ENCODE measurements around the gene ACOXL. TPM values are rescaled to one million over a fixed set of nuclear protein-coding genes. Genes with fewer than 3 reads are reported as not detected.

ACOXL gene
- total and polyA plus RNA-seq, 10 of the 15 experiments (the other 5 are each of a cell fraction or from before 2014, with no cell fraction given), result 0.05 to 1.3 (median 0.71) TPM

DNA sequence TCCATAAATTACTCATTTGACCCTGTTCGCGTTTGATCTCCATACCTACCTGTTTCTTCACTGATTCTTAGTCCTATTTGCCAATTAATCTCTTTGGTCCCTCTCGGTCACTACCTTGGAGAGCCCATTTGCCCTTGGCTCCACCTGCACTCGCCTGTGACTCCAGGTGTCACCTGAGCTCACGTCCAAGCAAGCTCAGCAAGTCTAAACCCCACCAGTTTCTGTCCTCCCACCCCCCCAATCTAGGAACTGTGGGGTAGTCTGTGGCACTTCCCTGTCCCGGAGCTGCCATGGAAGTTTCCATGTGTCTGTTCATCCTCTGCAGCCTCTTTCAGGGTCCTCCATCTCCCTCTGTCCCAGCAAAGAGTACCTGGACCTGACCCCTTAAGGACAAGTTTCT, 320.2 kb downstream of the ACOXL start (continued):
- TF ChIP-seq, protein P1, sequence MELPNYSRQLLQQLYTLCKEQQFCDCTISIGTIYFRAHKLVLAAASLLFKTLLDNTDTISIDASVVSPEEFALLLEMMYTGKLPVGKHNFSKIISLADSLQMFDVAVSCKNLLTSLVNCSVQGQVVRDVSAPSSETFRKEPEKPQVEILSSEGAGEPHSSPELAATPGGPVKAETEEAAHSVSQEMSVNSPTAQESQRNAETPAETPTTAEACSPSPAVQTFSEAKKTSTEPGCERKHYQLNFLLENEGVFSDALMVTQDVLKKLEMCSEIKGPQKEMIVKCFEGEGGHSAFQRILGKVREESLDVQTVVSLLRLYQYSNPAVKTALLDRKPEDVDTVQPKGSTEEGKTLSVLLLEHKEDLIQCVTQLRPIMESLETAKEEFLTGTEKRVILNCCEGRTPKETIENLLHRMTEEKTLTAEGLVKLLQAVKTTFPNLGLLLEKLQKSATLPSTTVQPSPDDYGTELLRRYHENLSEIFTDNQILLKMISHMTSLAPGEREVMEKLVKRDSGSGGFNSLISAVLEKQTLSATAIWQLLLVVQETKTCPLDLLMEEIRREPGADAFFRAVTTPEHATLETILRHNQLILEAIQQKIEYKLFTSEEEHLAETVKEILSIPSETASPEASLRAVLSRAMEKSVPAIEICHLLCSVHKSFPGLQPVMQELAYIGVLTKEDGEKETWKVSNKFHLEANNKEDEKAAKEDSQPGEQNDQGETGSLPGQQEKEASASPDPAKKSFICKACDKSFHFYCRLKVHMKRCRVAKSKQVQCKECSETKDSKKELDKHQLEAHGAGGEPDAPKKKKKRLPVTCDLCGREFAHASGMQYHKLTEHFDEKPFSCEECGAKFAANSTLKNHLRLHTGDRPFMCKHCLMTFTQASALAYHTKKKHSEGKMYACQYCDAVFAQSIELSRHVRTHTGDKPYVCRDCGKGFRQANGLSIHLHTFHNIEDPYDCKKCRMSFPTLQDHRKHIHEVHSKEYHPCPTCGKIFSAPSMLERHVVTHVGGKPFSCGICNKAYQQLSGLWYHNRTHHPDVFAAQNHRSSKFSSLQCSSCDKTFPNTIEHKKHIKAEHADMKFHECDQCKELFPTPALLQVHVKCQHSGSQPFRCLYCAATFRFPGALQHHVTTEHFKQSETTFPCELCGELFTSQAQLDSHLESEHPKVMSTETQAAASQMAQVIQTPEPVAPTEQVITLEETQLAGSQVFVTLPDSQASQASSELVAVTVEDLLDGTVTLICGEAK (IDR thresholded peaks at IDR 0.05; ENCODE audit: borderline replicate concordance), result no peak
- no peak for TF ChIP-seq ESRRA (IDR thresholded peaks at IDR 0.05; ENCODE audit: low read length)

DNA sequence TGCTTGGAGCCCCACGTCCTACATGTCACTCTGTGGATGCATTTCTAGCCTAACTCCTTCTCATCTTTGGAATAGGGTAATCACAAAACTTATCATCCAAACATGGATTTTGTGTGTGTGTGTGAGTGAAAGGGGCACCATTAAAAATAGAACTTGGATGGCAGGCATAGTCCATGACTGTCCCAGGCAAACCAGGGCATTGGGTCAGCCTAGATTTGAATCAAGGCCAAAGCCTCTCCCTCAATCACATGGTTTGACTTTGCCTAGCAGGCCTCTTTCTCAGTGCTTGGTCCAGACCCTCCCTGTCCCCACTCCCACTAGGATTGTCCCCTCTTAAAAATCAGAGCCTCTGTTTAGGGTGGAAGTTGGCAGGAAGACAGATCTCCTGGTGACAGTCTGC, 320.9 kb downstream of the ACOXL start:
- intact Hi-C loops (cut with micrococcal nuclease; ENCODE audit: unreplicated experiment), result loop anchor here (10.0 kb wide), 1 partner anchor 198 kb away; no protein-coding TSS in a partner anchor
- Histone ChIP-seq H3K9ac (ENCODE audit: control insufficient read depth, insufficient read depth, low read length) (no peak overlapping the region), H3K4me1 (ENCODE audit: control insufficient read depth, insufficient read depth, low read length) (peaks cover 42% of the 10 kb centered on the region), H3K27me3 (replicated peaks in 1 of 2; ENCODE audit: control insufficient read depth in 2 of 2, insufficient read depth in 2 of 2, low read length in 1 of 2) (peaks cover 0 to 16% of the 10 kb centered on the region in 2 experiments; a peak in 3 of 4 replicates), H3K79me2 (ENCODE audit: control insufficient read depth, insufficient read depth, low read length) (no peaks in the 10 kb centered on the region), H3K4me3 (no peak overlapping the region), H2AFZ (ENCODE audit: control insufficient read depth, low read depth, low read length) (no peak overlapping the region), H3K27ac (ENCODE audit: control insufficient read depth, insufficient read depth) (no peak overlapping the region), H3K9me3 (replicated peaks; ENCODE audit: control insufficient read depth, insufficient read depth, low read length) (no peaks in the 10 kb centered on the region; the same call in 2 of the 3 replicates), H4K20me1 (ENCODE audit: control insufficient read depth, insufficient read depth) (no peaks in the 10 kb centered on the region), H3K4me2 (ENCODE audit: control insufficient read depth, insufficient read depth) (no peak overlapping the region), H3K36me3 (ENCODE audit: control insufficient read depth in 2 of 2, insufficient read depth in 2 of 2, low read length in 1 of 2) (no peaks in the 10 kb centered on the region)
- ATAC-seq (no peak), FAIRE-seq (no peak), DNase-seq (ENCODE audit: low read depth, low spot score) (no peak)
- ChIA-PET RAD21 (ENCODE audit: unreplicated experiment) (interaction anchor here (1.0 to 1.3 kb wide), 3 partner anchors 46 to 114 kb away, joined by 3 to 5 read pairs (median 3); no protein-coding TSS in a partner anchor), CTCF (no interaction called here), SMC1A (ENCODE audit: uncharacterized antibody, unreplicated experiment) (interaction anchor here (0.8 to 5.4 kb wide), 3 partner anchors 9 to 22 kb away, joined by 3 to 18 read pairs (median 4); no protein-coding TSS in a partner anchor), POLR2A (interaction anchor here (1.1 kb wide), 1 partner anchor 16 kb away, joined by 3 read pairs; no protein-coding TSS in a partner anchor)
- BruUV-seq (replicated peaks), result no TSS peak
- in situ Hi-C loops (cut with MboI), result no loop called here
- WGBS (ENCODE audit: insufficient coverage, insufficient replicate concordance, low lambda C conversion rate, missing lambda C conversion rate), result 44% methylated on average over 1 of the region's 1 CpG
- TF ChIP-seq, protein P2, sequence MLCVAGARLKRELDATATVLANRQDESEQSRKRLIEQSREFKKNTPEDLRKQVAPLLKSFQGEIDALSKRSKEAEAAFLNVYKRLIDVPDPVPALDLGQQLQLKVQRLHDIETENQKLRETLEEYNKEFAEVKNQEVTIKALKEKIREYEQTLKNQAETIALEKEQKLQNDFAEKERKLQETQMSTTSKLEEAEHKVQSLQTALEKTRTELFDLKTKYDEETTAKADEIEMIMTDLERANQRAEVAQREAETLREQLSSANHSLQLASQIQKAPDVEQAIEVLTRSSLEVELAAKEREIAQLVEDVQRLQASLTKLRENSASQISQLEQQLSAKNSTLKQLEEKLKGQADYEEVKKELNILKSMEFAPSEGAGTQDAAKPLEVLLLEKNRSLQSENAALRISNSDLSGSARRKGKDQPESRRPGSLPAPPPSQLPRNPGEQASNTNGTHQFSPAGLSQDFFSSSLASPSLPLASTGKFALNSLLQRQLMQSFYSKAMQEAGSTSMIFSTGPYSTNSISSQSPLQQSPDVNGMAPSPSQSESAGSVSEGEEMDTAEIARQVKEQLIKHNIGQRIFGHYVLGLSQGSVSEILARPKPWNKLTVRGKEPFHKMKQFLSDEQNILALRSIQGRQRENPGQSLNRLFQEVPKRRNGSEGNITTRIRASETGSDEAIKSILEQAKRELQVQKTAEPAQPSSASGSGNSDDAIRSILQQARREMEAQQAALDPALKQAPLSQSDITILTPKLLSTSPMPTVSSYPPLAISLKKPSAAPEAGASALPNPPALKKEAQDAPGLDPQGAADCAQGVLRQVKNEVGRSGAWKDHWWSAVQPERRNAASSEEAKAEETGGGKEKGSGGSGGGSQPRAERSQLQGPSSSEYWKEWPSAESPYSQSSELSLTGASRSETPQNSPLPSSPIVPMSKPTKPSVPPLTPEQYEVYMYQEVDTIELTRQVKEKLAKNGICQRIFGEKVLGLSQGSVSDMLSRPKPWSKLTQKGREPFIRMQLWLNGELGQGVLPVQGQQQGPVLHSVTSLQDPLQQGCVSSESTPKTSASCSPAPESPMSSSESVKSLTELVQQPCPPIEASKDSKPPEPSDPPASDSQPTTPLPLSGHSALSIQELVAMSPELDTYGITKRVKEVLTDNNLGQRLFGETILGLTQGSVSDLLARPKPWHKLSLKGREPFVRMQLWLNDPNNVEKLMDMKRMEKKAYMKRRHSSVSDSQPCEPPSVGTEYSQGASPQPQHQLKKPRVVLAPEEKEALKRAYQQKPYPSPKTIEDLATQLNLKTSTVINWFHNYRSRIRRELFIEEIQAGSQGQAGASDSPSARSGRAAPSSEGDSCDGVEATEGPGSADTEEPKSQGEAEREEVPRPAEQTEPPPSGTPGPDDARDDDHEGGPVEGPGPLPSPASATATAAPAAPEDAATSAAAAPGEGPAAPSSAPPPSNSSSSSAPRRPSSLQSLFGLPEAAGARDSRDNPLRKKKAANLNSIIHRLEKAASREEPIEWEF (IDR thresholded peaks at IDR 0.05; ENCODE audit: insufficient replicate concordance, low read depth, low read length), result no peak
- no peak for TF ChIP-seq IKZF1 (conservative IDR thresholded peaks at IDR 0.05)
- no peak for TF ChIP-seq HDAC6 (IDR thresholded peaks at IDR 0.05; ENCODE audit: unreplicated experiment)
- TF ChIP-seq, protein P3, sequence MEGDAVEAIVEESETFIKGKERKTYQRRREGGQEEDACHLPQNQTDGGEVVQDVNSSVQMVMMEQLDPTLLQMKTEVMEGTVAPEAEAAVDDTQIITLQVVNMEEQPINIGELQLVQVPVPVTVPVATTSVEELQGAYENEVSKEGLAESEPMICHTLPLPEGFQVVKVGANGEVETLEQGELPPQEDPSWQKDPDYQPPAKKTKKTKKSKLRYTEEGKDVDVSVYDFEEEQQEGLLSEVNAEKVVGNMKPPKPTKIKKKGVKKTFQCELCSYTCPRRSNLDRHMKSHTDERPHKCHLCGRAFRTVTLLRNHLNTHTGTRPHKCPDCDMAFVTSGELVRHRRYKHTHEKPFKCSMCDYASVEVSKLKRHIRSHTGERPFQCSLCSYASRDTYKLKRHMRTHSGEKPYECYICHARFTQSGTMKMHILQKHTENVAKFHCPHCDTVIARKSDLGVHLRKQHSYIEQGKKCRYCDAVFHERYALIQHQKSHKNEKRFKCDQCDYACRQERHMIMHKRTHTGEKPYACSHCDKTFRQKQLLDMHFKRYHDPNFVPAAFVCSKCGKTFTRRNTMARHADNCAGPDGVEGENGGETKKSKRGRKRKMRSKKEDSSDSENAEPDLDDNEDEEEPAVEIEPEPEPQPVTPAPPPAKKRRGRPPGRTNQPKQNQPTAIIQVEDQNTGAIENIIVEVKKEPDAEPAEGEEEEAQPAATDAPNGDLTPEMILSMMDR (IDR thresholded peaks at IDR 0.05 in 2 of 3, conservative IDR thresholded peaks at IDR 0.05 in 1 of 3; ENCODE audit: control insufficient read depth in 2 of 3, extremely low read depth in 1 of 3, insufficient read depth in 1 of 3, low read depth in 3 of 3, low read length in 3 of 3), result no peak
- no peak for TF ChIP-seq ZNF24 (IDR thresholded peaks at IDR 0.05)
- no peak for TF ChIP-seq NR2F1 (conservative IDR thresholded peaks at IDR 0.05)

Measured in GM12878 (cell line).